Measurements from ENCODE around the gene ABHD6. TPM values are rescaled to one million over a fixed set of nuclear protein-coding genes. Genes with fewer than 3 reads are reported as not detected.

ABHD6 gene
- total RNA-seq, 1 experiment from 2014 or later: 2.2 TPM

- Histone ChIP-seq H3K18ac (ENCODE audit: insufficient read length, low read depth, low read length) (no peak overlapping the region), H4K20me1 (ENCODE audit: control insufficient read depth, insufficient read depth, insufficient read length) (no peaks in the 10 kb centered on the region), H3K79me1 (ENCODE audit: insufficient read depth, low read depth, low read length, poor library complexity, severe bottlenecking) (no peaks in the 10 kb centered on the region), H2AK5ac (ENCODE audit: insufficient read length, low read length) (no peak overlapping the region), H3K9me3 (ENCODE audit: control insufficient read depth, low read depth, low read length) (no peaks in the 10 kb centered on the region), H2BK5ac (ENCODE audit: insufficient read length, low read length) (no peak overlapping the region), H3K14ac (ENCODE audit: insufficient read depth, low read length) (no peak overlapping the region), H3K23me2 (ENCODE audit: insufficient read length, low read depth, low read length, poor library complexity, severe bottlenecking) (peaks cover 18% of the 10 kb centered on the region), H2AFZ (ENCODE audit: low read length) (no peak overlapping the region), H4K91ac (ENCODE audit: insufficient read length, low read depth, low read length) (no peak overlapping the region), H3K27ac (ENCODE audit: insufficient read length, low read depth, low read length) (no peak overlapping the region), H3K4ac (ENCODE audit: low read depth, low read length) (no peak overlapping the region), H4K5ac (ENCODE audit: insufficient read length, low read depth, low read length) (no peak overlapping the region), H3K9ac (ENCODE audit: extremely low read depth, insufficient read length, low read length) (no peak overlapping the region), H3K23ac (ENCODE audit: insufficient read length, low read depth, low read length) (no peak overlapping the region), H2BK120ac (ENCODE audit: low read depth, low read length, poor library complexity, severe bottlenecking) (no peak overlapping the region), H3K4me2 (ENCODE audit: insufficient read depth, insufficient read length, low read length) (no peak overlapping the region), H2BK15ac (ENCODE audit: low read depth, low read length) (no peak overlapping the region), H4K8ac (replicated peaks; ENCODE audit: insufficient read length, low read depth, low read length) (no peak overlapping the region), H3K4me1 (ENCODE audit: insufficient read depth, low read length) (no peaks in the 10 kb centered on the region), H3K79me2 (ENCODE audit: insufficient read depth, low read length) (no peaks in the 10 kb centered on the region), H2BK20ac (ENCODE audit: low read depth, low read length, poor library complexity, severe bottlenecking) (no peak overlapping the region), H3K56ac (ENCODE audit: insufficient read length, low read depth, low read length) (no peak overlapping the region), H3T11ph (ENCODE audit: low read length) (no peak overlapping the region), H3K27me3 (ENCODE audit: insufficient read depth, low read length) (peaks cover 7% of the 10 kb centered on the region; the same call in 1 of the 2 replicates), H2BK12ac (ENCODE audit: insufficient read length, low read depth, low read length) (no peak overlapping the region)
- H3K27ac Mint-ChIP-seq: no peak overlapping the region
- H3K36me3 Mint-ChIP-seq (ENCODE audit: insufficient read depth in 1 of 3, low read depth in 3 of 3): no peaks in the 10 kb centered on the region
- peak; percentile 28; the same call in 1 of the 3 replicates for TF ChIP-seq CTCF (conservative IDR thresholded peaks at IDR 0.05)
- H3K4me1 Mint-ChIP-seq: peaks cover 12 to 13% of the 10 kb centered on the region in 2 experiments
- no peak overlapping the region for H3K4me3 Mint-ChIP-seq
- no peaks in the 10 kb centered on the region for H3K9me3 Mint-ChIP-seq
- H3K27me3 Mint-ChIP-seq (ENCODE audit: low read depth): peaks cover 48% of the 10 kb centered on the region
- no peak for DNase-seq
- WGBS (ENCODE audit: extremely low coverage, insufficient read length, low lambda C conversion rate): no CpG with 5 or more reads among the region's 4 CpGs
Observed at GRCh38 chr3:58241306-58242044, 3.9 kb downstream of the ABHD6 start.

All from H9 (cell line).